Measurements from ENCODE around the gene RNF151.

- TF ChIP-seq CTCF (conservative IDR thresholded peaks at IDR 0.05 in 1 of 2, IDR thresholded peaks at IDR 0.05 in 1 of 2; ENCODE audit: low read depth in 1 of 2, low read length in 2 of 2) (no peak), EZH2 (IDR thresholded peaks at IDR 0.05; ENCODE audit: low read length, missing control alignments) (no peak)
These were observed 36.3 kb upstream of the RNF151 start for GRCh38 chr16:1930338-1930720.
